Activated CD4-positive, alpha-beta T cell treated with anti-CD3 and anti-CD28 coated beads, Interleukin-2, amount 10 ng/mL, durations not matched to agents 7 days and 5 days (primary cell): ENCODE results near the gene PDE1C. TPM values are rescaled to one million over a fixed set of nuclear protein-coding genes. Genes with fewer than 3 reads are reported as not detected.

Experiments used
- CTCF ChIA-PET: fragments of 350-600 bp; sonication (Branson Sonifier 250); formaldehyde crosslinking; loops from one replicate; lab custom pipeline; 2021; ENCODE audit warnings: antibody characterized with exemption; lab: Charles Lee
- POLR2A ChIA-PET: fragments of 350-600 bp; sonication (Branson Sonifier 250); formaldehyde crosslinking; loops from one replicate; lab custom pipeline; 2021; ENCODE audit warnings: antibody characterized with exemption; lab: Charles Lee
- DNase-seq: peaks from one replicate; pipeline ENCODE4 v3.0.0-alpha.2; 2020
- H3K27ac Mint-ChIP-seq: one replicate; pipeline ENCODE4 v1.8.0; 2021; ENCODE audit warnings: mild to moderate bottlenecking, moderate library complexity, mixed read lengths
- H3K27me3 Mint-ChIP-seq: one replicate; pipeline ENCODE4 v1.8.0; 2021; ENCODE audit warnings: mixed read lengths
- H3K36me3 Mint-ChIP-seq: one replicate; pipeline ENCODE4 v1.8.0; 2021; ENCODE audit warnings: low read depth, mixed read lengths
- H3K4me1 Mint-ChIP-seq: one replicate; pipeline ENCODE4 v1.8.0; 2021; ENCODE audit warnings: mixed read lengths
- H3K4me3 Mint-ChIP-seq: one replicate; pipeline ENCODE4 v1.8.0; 2021; ENCODE audit warnings: mild to moderate bottlenecking, moderate library complexity, mixed read lengths
- H3K9me3 Mint-ChIP-seq: one replicate; pipeline ENCODE4 v1.8.0; 2021; ENCODE audit warnings: mixed read lengths
- total RNA-seq, 2 experiments: library from RNA; stranded (reverse); gene quantifications; one replicate each; pipeline ENCODE4 v1.2.3, GENCODE V29; 2021

PDE1C gene
- total RNA-seq, 2 experiments from 2014 or later: not detected

- H3K27me3 Mint-ChIP-seq: no peaks in the 10 kb centered on the region
- DNase-seq: no peak
- CTCF ChIA-PET: no interaction called here
- POLR2A ChIA-PET: no interaction called here
- no peak overlapping the region for H3K4me3 Mint-ChIP-seq
- H3K27ac Mint-ChIP-seq: no peak overlapping the region
- H3K9me3 Mint-ChIP-seq: no peaks in the 10 kb centered on the region
- no peaks in the 10 kb centered on the region for H3K36me3 Mint-ChIP-seq
- no peaks in the 10 kb centered on the region for H3K4me1 Mint-ChIP-seq
Measured at GRCh38 chr7:31991846-31992245, 78.4 kb downstream of the PDE1C start.

GRCh38 chr7:31991406-31991805, 78.8 kb downstream of the PDE1C start:
- no peaks in the 10 kb centered on the region for H3K36me3 Mint-ChIP-seq
- H3K9me3 Mint-ChIP-seq: no peaks in the 10 kb centered on the region
- no peaks in the 10 kb centered on the region for H3K27me3 Mint-ChIP-seq
- H3K4me1 Mint-ChIP-seq: no peaks in the 10 kb centered on the region
- no peak overlapping the region for H3K27ac Mint-ChIP-seq
- no peak overlapping the region for H3K4me3 Mint-ChIP-seq
- ChIA-PET POLR2A (no interaction called here), CTCF (no interaction called here)
- no peak for DNase-seq

GRCh38 chr7:31986878-31987518, 83.2 kb downstream of the PDE1C start:
- no peaks in the 10 kb centered on the region for H3K4me1 Mint-ChIP-seq
- ChIA-PET POLR2A (no interaction called here), CTCF (no interaction called here)

GRCh38 chr7:31982962-31983361, 87.2 kb downstream of the PDE1C start:
- no peaks in the 10 kb centered on the region for H3K36me3 Mint-ChIP-seq
- DNase-seq: no peak
- H3K27ac Mint-ChIP-seq: no peak overlapping the region
- CTCF ChIA-PET: no interaction called here
- H3K4me3 Mint-ChIP-seq: no peak overlapping the region
- POLR2A ChIA-PET: no interaction called here
- H3K4me1 Mint-ChIP-seq: no peaks in the 10 kb centered on the region
- H3K27me3 Mint-ChIP-seq: no peaks in the 10 kb centered on the region
- H3K9me3 Mint-ChIP-seq: peaks cover 6% of the 10 kb centered on the region

More at GRCh38 chr7:31986878-31987518, 83.2 kb downstream of the PDE1C start:
- H3K4me3 Mint-ChIP-seq: no peak overlapping the region
- H3K36me3 Mint-ChIP-seq: no peaks in the 10 kb centered on the region
- no peaks in the 10 kb centered on the region for H3K27me3 Mint-ChIP-seq
- DNase-seq: no peak
- H3K9me3 Mint-ChIP-seq: peaks cover 6% of the 10 kb centered on the region
- no peak overlapping the region for H3K27ac Mint-ChIP-seq

- peaks cover 6% of the 10 kb centered on the region for H3K9me3 Mint-ChIP-seq
- CTCF ChIA-PET: no interaction called here
- H3K27ac Mint-ChIP-seq: no peak overlapping the region
- no peaks in the 10 kb centered on the region for H3K4me1 Mint-ChIP-seq
- no peaks in the 10 kb centered on the region for H3K27me3 Mint-ChIP-seq
- H3K4me3 Mint-ChIP-seq: no peak overlapping the region
- POLR2A ChIA-PET: no interaction called here
- no peaks in the 10 kb centered on the region for H3K36me3 Mint-ChIP-seq
- DNase-seq: no peak
Measured at GRCh38 chr7:31981874-31982390, 88.3 kb downstream of the PDE1C start.

GRCh38 chr7:31979690-31980330, 90.4 kb downstream of the PDE1C start:
- Mint-ChIP-seq H3K4me1 (no peaks in the 10 kb centered on the region), H3K27ac (no peak overlapping the region), H3K27me3 (no peaks in the 10 kb centered on the region), H3K4me3 (no peak overlapping the region), H3K9me3 (peaks cover 3% of the 10 kb centered on the region), H3K36me3 (no peaks in the 10 kb centered on the region)
- DNase-seq: no peak
- POLR2A ChIA-PET: no interaction called here
- CTCF ChIA-PET: no interaction called here

GRCh38 chr7:31975546-31975945, 94.7 kb downstream of the PDE1C start:
- H3K27ac Mint-ChIP-seq: no peak overlapping the region
- no peaks in the 10 kb centered on the region for H3K4me1 Mint-ChIP-seq
- CTCF ChIA-PET: no interaction called here
- no peaks in the 10 kb centered on the region for H3K27me3 Mint-ChIP-seq
- H3K4me3 Mint-ChIP-seq: no peak overlapping the region
- H3K9me3 Mint-ChIP-seq: peaks cover 7% of the 10 kb centered on the region
- no peaks in the 10 kb centered on the region for H3K36me3 Mint-ChIP-seq
- no peak for DNase-seq
- POLR2A ChIA-PET: no interaction called here

GRCh38 chr7:31974351-31974750, 95.9 kb downstream of the PDE1C start:
- H3K27ac Mint-ChIP-seq: no peak overlapping the region

GRCh38 chr7:31971049-31971667, 99.0 kb downstream of the PDE1C start:
- ChIA-PET CTCF (no interaction called here), POLR2A (no interaction called here)
- H3K36me3 Mint-ChIP-seq: no peaks in the 10 kb centered on the region
- no peaks in the 10 kb centered on the region for H3K4me1 Mint-ChIP-seq
- no peaks in the 10 kb centered on the region for H3K27me3 Mint-ChIP-seq
- DNase-seq: no peak
- H3K27ac Mint-ChIP-seq: no peak overlapping the region
- H3K9me3 Mint-ChIP-seq: peaks cover 5% of the 10 kb centered on the region
- H3K4me3 Mint-ChIP-seq: no peak overlapping the region

More at GRCh38 chr7:31974351-31974750, 95.9 kb downstream of the PDE1C start:
- H3K36me3 Mint-ChIP-seq: no peaks in the 10 kb centered on the region
- no peak overlapping the region for H3K4me3 Mint-ChIP-seq
- H3K4me1 Mint-ChIP-seq: no peaks in the 10 kb centered on the region
- DNase-seq: no peak
- ChIA-PET POLR2A (no interaction called here), CTCF (no interaction called here)
- H3K27me3 Mint-ChIP-seq: no peaks in the 10 kb centered on the region
- peaks cover 7% of the 10 kb centered on the region for H3K9me3 Mint-ChIP-seq

GRCh38 chr7:31970501-31970900, 99.7 kb downstream of the PDE1C start:
- POLR2A ChIA-PET: no interaction called here
- Mint-ChIP-seq H3K9me3 (peaks cover 5% of the 10 kb centered on the region), H3K4me3 (no peak overlapping the region), H3K27ac (no peak overlapping the region), H3K27me3 (no peaks in the 10 kb centered on the region), H3K36me3 (no peaks in the 10 kb centered on the region), H3K4me1 (no peaks in the 10 kb centered on the region)
- CTCF ChIA-PET: no interaction called here
- no peak for DNase-seq

- no peak overlapping the region for H3K4me3 Mint-ChIP-seq
- DNase-seq: no peak
- H3K36me3 Mint-ChIP-seq: no peaks in the 10 kb centered on the region
- POLR2A ChIA-PET: no interaction called here
- H3K27me3 Mint-ChIP-seq: no peaks in the 10 kb centered on the region
- no peaks in the 10 kb centered on the region for H3K4me1 Mint-ChIP-seq
- peaks cover 8% of the 10 kb centered on the region for H3K9me3 Mint-ChIP-seq
- H3K27ac Mint-ChIP-seq: no peak overlapping the region
- CTCF ChIA-PET: no interaction called here
Measured at GRCh38 chr7:31963569-31964175, 106.5 kb downstream of the PDE1C start.

- DNase-seq: no peak
- no peaks in the 10 kb centered on the region for H3K27me3 Mint-ChIP-seq
- no peaks in the 10 kb centered on the region for H3K4me1 Mint-ChIP-seq
- H3K27ac Mint-ChIP-seq: no peak overlapping the region
- CTCF ChIA-PET: no interaction called here
- H3K9me3 Mint-ChIP-seq: peaks cover 8% of the 10 kb centered on the region
- POLR2A ChIA-PET: no interaction called here
- H3K36me3 Mint-ChIP-seq: no peaks in the 10 kb centered on the region
- H3K4me3 Mint-ChIP-seq: no peak overlapping the region
Measured at GRCh38 chr7:31962246-31962645, 108.0 kb downstream of the PDE1C start.

GRCh38 chr7:31958226-31958625, 112.0 kb downstream of the PDE1C start:
- ChIA-PET CTCF (no interaction called here), POLR2A (no interaction called here)
- H3K4me1 Mint-ChIP-seq: no peaks in the 10 kb centered on the region
- H3K4me3 Mint-ChIP-seq: no peak overlapping the region
- no peak overlapping the region for H3K27ac Mint-ChIP-seq
- no peak for DNase-seq
- H3K9me3 Mint-ChIP-seq: no peaks in the 10 kb centered on the region
- no peaks in the 10 kb centered on the region for H3K27me3 Mint-ChIP-seq
- no peaks in the 10 kb centered on the region for H3K36me3 Mint-ChIP-seq
